PFSK-1 (cell line): ENCODE data around the gene TASOR2.

Experiments used
- POLR2AphosphoS5 ChIP-seq: IDR thresholded peaks from 2 replicates; pipeline ENCODE4 v1.6.1; 2012; ENCODE audit warnings: low read depth, mild to moderate bottlenecking, control low read depth, low read length, moderate library complexity
- REST ChIP-seq, 2 experiments: IDR thresholded peaks; 2 replicates each; pipeline versions ENCODE4 v1.6.1 to v1.8.0; 2011 to 2012; ENCODE audit warnings: low read depth in 2 of 2, low read length in 2 of 2, control low read depth in 1 of 2, inconsistent platforms in 1 of 2, mild to moderate bottlenecking in 1 of 2, moderate library complexity in 1 of 2; ENCODE audit not compliant: insufficient read depth in 1 of 2
- SIN3A ChIP-seq: IDR thresholded peaks from 2 replicates; pipeline ENCODE4 v1.6.1; 2012; ENCODE audit warnings: mild to moderate bottlenecking, low read length, moderate library complexity, borderline replicate concordance; ENCODE audit not compliant: insufficient read depth
- TAF1 ChIP-seq: IDR thresholded peaks from 2 replicates; pipeline ENCODE4 v1.6.1; 2012; ENCODE audit warnings: low read length, control low read depth, borderline replicate concordance; ENCODE audit not compliant: insufficient read depth

- TF ChIP-seq POLR2AphosphoS5 (no peak), SIN3A (no peak), TAF1 (no peak), REST (IDR thresholded peaks at IDR 0.05; ENCODE audit: insufficient read depth in 1 of 2, low read depth in 2 of 2, low read length in 2 of 2) (no peak)
Measured at GRCh38 chr10:5698062-5698461, 13.4 kb downstream of the TASOR2 start.
